WI38 (cell line): ENCODE data around the gene STAT3.

Experiments used
- H3K4me3 ChIP-seq: 2 replicates; pipeline ENCODE4 v1.5.1; 2011; ENCODE audit warnings: low read depth, mild to moderate bottlenecking, control low read depth, low read length
- CTCF ChIP-seq: IDR thresholded peaks from 2 replicates; pipeline ENCODE4 v1.5.1; 2012; ENCODE audit warnings: low read depth, mild to moderate bottlenecking, control low read depth, low read length

The STAT3 gene

GRCh38 chr17:42347606-42348005 lies 40.6 kb downstream of the STAT3 start:
- H3K4me3 ChIP-seq, result no peak overlapping the region
- no peak for TF ChIP-seq CTCF

DNA sequence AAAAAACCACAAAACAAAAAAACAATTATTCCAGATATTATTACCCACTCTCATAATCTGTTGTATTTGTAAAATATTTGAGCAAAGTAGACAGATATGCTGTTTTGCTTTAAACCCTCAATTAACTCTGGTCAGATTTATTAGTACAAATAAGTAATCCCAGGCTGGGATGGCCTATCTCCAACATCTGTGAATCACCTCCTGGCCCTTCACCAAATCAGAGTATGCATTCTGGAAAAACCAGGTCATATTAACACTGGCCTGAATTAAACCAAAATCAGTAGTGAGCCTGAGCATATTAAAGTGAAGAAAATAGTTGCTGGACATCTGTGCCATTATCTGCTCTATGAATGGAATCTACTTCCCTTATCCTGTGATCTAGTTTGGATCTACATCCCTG lies 41.0 kb downstream of the STAT3 start:
- no peak for TF ChIP-seq CTCF
- H3K4me3 ChIP-seq, result no peak overlapping the region

DNA sequence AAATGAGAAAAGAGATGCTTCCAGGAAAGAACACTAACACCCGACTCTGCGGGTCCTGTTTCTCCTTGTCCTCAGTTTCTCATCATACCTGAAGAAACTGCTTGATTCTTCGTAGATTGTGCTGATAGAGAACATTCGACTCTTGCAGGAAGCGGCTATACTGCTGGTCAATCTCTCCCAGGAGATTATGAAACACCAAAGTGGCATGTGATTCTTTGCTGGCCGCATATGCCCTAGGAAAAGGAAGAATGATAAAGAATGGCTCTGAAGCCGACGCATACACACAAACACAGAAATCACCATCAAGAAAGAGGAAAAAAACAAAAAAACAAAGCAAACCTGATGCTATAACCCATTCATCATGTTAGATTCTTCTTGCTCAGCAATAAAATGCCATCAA lies 41.8 kb downstream of the STAT3 start:
- no peak for TF ChIP-seq CTCF
- H3K4me3 ChIP-seq, result no peak overlapping the region

DNA sequence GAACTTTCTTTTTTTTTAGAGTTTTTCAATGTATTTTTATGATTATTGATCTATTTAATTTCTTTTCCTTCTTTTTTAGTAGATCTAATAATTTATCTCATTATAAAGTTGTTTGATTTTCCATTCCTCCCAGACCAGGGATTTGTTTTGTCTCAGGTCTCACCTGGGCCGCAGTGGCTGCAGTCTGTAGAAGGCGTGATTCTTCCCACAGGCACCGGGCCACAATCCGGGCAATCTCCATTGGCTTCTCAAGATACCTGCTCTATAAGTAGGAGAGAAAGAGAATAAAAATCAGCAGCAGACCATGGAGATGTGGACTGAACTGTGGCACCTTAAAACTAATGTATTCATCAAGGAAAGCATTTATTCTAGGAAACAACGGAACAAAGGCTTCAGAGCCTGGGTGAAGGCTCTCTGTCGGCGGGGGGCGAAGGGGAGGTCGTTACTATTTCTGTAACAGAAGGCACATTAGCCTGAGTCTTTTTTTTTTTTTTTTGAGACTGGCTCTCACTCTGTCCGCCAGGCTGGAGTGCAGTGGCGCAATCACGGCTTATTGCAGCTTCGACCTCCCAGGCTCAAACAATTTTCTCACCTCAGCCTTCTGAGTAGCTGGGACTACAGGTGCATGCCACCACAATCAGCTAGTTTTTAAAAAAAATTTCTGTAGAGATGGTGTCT lies 42.7 kb downstream of the STAT3 start:
- H3K4me3 ChIP-seq, result no peak overlapping the region
- no peak for TF ChIP-seq CTCF

DNA sequence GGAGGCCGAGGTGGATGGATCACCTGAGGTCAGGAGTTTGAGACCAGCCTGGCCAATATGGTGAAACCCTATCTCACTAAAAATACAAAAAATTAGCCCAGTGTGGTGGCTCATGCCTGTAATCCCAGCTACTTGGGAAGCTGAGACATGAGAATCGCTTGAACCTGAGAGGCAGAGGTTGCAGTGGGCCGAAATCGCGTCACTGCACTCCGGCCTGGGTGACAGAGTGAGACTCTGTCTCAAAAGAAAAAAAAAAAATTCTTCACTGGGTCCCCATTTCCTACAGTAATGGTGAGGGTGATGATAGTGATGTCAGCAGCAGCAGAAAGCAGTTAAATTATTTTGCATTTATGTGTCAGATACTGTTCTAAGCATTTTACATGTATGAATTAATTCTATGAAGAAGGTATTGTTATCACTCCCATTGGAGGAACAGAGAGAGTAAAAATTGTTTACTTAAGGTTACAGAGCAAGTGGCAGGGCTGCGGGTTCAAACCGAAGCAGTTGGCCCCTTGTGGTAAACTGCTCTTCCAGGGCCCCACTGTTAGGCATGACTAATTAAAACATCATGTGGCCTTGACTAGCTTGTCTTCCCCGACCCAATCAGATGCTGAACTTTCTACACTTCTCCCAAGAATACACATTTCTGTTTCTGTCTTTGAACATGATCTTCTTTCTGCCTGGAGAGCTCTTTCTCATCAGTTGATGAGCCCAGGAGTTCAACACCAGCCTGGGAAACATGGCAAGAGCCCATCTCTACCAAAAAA lies 45.8 kb downstream of the STAT3 start:
- no peak overlapping the region for H3K4me3 ChIP-seq
- no peak for TF ChIP-seq CTCF

GRCh38 chr17:42341568-42341967 lies 46.7 kb downstream of the STAT3 start:
- no peak for TF ChIP-seq CTCF
- H3K4me3 ChIP-seq, result no peak overlapping the region

DNA sequence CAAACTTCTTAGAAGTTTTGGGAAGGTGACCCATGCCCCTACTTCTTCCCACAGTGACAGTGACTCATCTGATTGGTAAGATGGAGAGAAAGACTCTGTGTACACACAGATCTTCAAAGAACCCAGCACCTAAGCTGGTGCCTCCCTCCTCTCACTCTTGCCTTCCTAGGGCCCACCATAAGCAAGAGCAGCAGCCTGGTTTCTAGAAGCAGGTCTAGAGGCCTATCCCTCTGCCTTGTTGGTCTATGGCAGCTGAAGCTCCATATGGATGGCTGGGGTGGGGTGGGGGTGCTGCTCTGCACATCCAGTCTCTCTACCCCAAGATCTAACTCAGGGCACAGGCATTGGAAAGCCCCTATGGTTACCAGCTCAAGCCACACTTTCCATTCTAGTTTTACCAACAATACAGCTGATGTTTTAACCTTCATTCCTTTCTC lies 47.5 kb downstream of the STAT3 start:
- no peak for TF ChIP-seq CTCF
- no peak overlapping the region for H3K4me3 ChIP-seq
